HepG2 (cell line): Measurements from ENCODE around the gene PRKAR1A. TPM values are rescaled to one million over a fixed set of nuclear protein-coding genes. Genes with fewer than 3 reads are reported as not detected.

Experiments used
- CBX2 ChIP-seq, 2 experiments: fragments of 200-600 bp in 1 of 2; sonication (generic); formaldehyde crosslinking in 1 of 2; IDR thresholded peaks; 2 replicates each; pipeline versions ENCODE4 v1.7.0 to v1.8.1; 2018 to 2022; ENCODE audit warnings: low read depth in 2 of 2, low read length in 1 of 2, mild to moderate bottlenecking in 1 of 2, missing genetic modification reagents in 1 of 2
- CEBPB ChIP-seq: IDR thresholded peaks from 2 replicates; pipeline ENCODE4 v1.6.1; 2011; ENCODE audit warnings: low read depth, low read length, improper control_type of control experiment, borderline replicate concordance
- CEBPG ChIP-seq: IDR thresholded peaks from 2 replicates; pipeline ENCODE4 v1.6.1; 2016
- MAFK ChIP-seq, 2 experiments: IDR thresholded peaks in 1 of 2; conservative IDR thresholded peaks in 1 of 2; 2 replicates each; pipeline ENCODE4 v1.6.1; 2011; ENCODE audit warnings: improper control_type of control experiment in 2 of 2, low read length in 2 of 2
- NFKB2 ChIP-seq: sonication (generic); formaldehyde crosslinking; IDR thresholded peaks from 2 replicates; pipeline ENCODE4 v1.4.0; 2020; ENCODE audit warnings: missing genetic modification reagents, borderline replicate concordance
- NR1H2 ChIP-seq: sonication (generic); formaldehyde crosslinking; IDR thresholded peaks from 2 replicates; pipeline ENCODE4 v1.8.1; 2022; ENCODE audit warnings: low read depth, missing genetic modification reagents, borderline replicate concordance
- PLRG1 ChIP-seq: fragments of 450-650 bp; conservative IDR thresholded peaks from 2 replicates; pipeline ENCODE4 v1.6.1; 2016
- SNAPC2 ChIP-seq: sonication (generic); formaldehyde crosslinking; IDR thresholded peaks from 2 replicates; pipeline ENCODE4 v1.8.1; 2022; ENCODE audit warnings: mild to moderate bottlenecking, missing genetic modification reagents
- ZBTB42 ChIP-seq: sonication (generic); formaldehyde crosslinking; IDR thresholded peaks from 2 replicates; pipeline ENCODE4 v1.5.0; 2020; ENCODE audit warnings: mild to moderate bottlenecking, missing genetic modification reagents
- ZC3H4 ChIP-seq: sonication (generic); formaldehyde crosslinking; IDR thresholded peaks from 2 replicates; pipeline ENCODE4 v1.4.0; 2020; ENCODE audit warnings: missing genetic modification reagents, borderline replicate concordance
- ZNF292 ChIP-seq: sonication (generic); formaldehyde crosslinking; IDR thresholded peaks from 2 replicates; pipeline ENCODE4 v1.8.1; 2022; ENCODE audit warnings: mild to moderate bottlenecking, low read depth, missing genetic modification reagents, borderline replicate concordance
- ZNF562 ChIP-seq: sonication (generic); formaldehyde crosslinking; IDR thresholded peaks from 2 replicates; pipeline ENCODE4 v1.8.0; 2022; ENCODE audit warnings: missing genetic modification reagents, borderline replicate concordance
- ZNF564 ChIP-seq: sonication (generic); formaldehyde crosslinking; IDR thresholded peaks from 2 replicates; pipeline ENCODE4 v1.8.1; 2023; ENCODE audit warnings: mild to moderate bottlenecking, missing genetic modification reagents
- ZNF605 ChIP-seq: sonication (generic); formaldehyde crosslinking; IDR thresholded peaks from 2 replicates; pipeline ENCODE4 v1.8.0; 2022; ENCODE audit warnings: mild to moderate bottlenecking, missing genetic modification reagents
- ZNF644 ChIP-seq: IDR thresholded peaks from 2 replicates; pipeline ENCODE4 v1.6.1; 2016; ENCODE audit warnings: low read depth
- ZNF816 ChIP-seq: sonication (generic); formaldehyde crosslinking; IDR thresholded peaks from 2 replicates; pipeline ENCODE4 v1.8.0; 2022; ENCODE audit warnings: missing genetic modification reagents, mild to moderate bottlenecking, borderline replicate concordance
- ZNF850 ChIP-seq: sonication (generic); formaldehyde crosslinking; conservative IDR thresholded peaks from 2 replicates; pipeline ENCODE4 v1.9.0; 2021; ENCODE audit warnings: mild to moderate bottlenecking, missing genetic modification reagents
- polyA plus RNA-seq, 8 experiments: library from polyadenylated mRNA; depleted of rRNA in 3 of 8; stranded (reverse) in 7 of 8; unstranded in 1 of 8; fragments of >200 nt; fragmentation: Illumina TruSeq in 4 of 8; extraction: Trizol in 4 of 8; gene quantifications; 2 replicates each; pipeline versions ENCODE4 v1.2.1 to v1.2.3, GENCODE V29; 2011 to 2016; ENCODE audit warnings: low read depth in 4 of 8, missing spikeins in 1 of 8, mixed read lengths in 1 of 8; ENCODE audit not compliant: insufficient read depth in 1 of 8
- total RNA-seq, 5 experiments: library from RNA; depleted of rRNA; stranded (reverse); fragments of >200 nt; fragmentation: Illumina TruSeq; extraction: Trizol; gene quantifications; 2 replicates each; pipeline ENCODE4 v1.2.3, GENCODE V29; 2016; ENCODE audit warnings: low read depth in 1 of 5
- TF ChIP-seq, protein P1 (sequence below): sonication (generic); formaldehyde crosslinking; IDR thresholded peaks from 2 replicates; pipeline ENCODE4 v1.4.0; 2020; ENCODE audit warnings: mild to moderate bottlenecking, missing genetic modification reagents
- TF ChIP-seq, protein P2 (sequence below): sonication (generic); formaldehyde crosslinking; IDR thresholded peaks from 2 replicates; pipeline ENCODE4 v1.9.0; 2021; ENCODE audit warnings: missing genetic modification reagents, mild to moderate bottlenecking, borderline replicate concordance
- TF ChIP-seq, protein P3 (sequence below): sonication (generic); formaldehyde crosslinking; IDR thresholded peaks from 2 replicates; pipeline ENCODE4 v1.5.0; 2020; ENCODE audit warnings: missing genetic modification reagents, mild to moderate bottlenecking, borderline replicate concordance
- TF ChIP-seq, protein P4 (sequence below): sonication (generic); formaldehyde crosslinking; IDR thresholded peaks from 2 replicates; pipeline ENCODE4 v1.4.0; 2020; ENCODE audit warnings: missing genetic modification reagents

PRKAR1A gene
- total and polyA plus RNA-seq, 2 of the 13 experiments (the other 11 are each of a cell fraction or from before 2014, with no cell fraction given) = 265 to 266 TPM

DNA sequence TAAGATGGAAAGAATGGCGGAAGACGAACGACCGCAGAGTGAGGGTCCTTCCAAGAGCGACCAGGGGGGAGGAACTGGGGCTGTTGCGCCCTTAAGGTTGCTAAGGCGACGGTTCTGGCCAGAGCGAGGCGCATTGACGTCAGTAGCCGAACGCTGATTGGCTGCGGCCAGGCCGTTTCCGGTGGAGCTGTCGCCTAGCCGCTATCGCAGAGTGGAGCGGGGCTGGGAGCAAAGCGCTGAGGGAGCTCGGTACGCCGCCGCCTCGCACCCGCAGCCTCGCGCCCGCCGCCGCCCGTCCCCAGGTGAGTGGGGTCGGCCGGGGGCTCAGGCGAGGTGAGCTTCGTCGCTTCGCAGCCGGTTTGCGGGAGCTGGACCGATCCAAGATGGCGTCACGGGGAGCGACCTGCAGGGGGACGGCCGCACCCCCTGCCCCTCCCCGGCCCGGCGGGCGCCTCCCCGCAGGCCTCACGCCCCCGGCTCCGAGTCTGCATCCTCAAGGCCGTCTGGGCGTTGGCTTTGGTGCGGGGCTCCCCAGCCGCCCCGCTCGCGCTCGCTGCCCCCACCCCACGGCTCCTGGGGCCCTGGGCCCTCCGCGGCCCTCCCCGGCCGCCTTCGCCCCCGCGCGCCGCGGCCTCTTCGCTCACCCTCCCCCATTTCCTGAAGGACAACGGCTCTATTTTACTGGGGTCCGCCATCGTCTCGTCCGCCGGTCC lies at the start of gene PRKAR1A (continued):
- TF ChIP-seq, protein P1, sequence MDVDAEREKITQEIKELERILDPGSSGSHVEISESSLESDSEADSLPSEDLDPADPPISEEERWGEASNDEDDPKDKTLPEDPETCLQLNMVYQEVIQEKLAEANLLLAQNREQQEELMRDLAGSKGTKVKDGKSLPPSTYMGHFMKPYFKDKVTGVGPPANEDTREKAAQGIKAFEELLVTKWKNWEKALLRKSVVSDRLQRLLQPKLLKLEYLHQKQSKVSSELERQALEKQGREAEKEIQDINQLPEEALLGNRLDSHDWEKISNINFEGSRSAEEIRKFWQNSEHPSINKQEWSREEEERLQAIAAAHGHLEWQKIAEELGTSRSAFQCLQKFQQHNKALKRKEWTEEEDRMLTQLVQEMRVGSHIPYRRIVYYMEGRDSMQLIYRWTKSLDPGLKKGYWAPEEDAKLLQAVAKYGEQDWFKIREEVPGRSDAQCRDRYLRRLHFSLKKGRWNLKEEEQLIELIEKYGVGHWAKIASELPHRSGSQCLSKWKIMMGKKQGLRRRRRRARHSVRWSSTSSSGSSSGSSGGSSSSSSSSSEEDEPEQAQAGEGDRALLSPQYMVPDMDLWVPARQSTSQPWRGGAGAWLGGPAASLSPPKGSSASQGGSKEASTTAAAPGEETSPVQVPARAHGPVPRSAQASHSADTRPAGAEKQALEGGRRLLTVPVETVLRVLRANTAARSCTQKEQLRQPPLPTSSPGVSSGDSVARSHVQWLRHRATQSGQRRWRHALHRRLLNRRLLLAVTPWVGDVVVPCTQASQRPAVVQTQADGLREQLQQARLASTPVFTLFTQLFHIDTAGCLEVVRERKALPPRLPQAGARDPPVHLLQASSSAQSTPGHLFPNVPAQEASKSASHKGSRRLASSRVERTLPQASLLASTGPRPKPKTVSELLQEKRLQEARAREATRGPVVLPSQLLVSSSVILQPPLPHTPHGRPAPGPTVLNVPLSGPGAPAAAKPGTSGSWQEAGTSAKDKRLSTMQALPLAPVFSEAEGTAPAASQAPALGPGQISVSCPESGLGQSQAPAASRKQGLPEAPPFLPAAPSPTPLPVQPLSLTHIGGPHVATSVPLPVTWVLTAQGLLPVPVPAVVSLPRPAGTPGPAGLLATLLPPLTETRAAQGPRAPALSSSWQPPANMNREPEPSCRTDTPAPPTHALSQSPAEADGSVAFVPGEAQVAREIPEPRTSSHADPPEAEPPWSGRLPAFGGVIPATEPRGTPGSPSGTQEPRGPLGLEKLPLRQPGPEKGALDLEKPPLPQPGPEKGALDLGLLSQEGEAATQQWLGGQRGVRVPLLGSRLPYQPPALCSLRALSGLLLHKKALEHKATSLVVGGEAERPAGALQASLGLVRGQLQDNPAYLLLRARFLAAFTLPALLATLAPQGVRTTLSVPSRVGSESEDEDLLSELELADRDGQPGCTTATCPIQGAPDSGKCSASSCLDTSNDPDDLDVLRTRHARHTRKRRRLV (CRISPR knock-in tag) = no peak
- TF ChIP-seq CBX2 (IDR thresholded peaks at IDR 0.05; ENCODE audit: low read depth, low read length) (no peak), CBX2 (CRISPR knock-in tag; IDR thresholded peaks at IDR 0.05; ENCODE audit: low read depth) (peak; percentile 31; the same call in 1 of the 2 replicates), ZNF292 (0 out of 2 replicates have a peak, but pooled peaks have one; percentile 10), CEBPG (CRISPR knock-in tag) (no peak), ZC3H4 (CRISPR knock-in tag) (no peak), NR1H2 (no peak), ZNF816 (no peak; the same call in 1 of the 2 replicates), MAFK (conservative IDR thresholded peaks at IDR 0.05 in 1 of 2, IDR thresholded peaks at IDR 0.05 in 1 of 2; ENCODE audit: low read length in 2 of 2) (no peak), PLRG1 (no peak), ZNF562 (CRISPR knock-in tag) (no peak), SNAPC2 (CRISPR knock-in tag) (peak; percentile 92), CEBPB (no peak), ZNF644 (CRISPR knock-in tag) (no peak), ZNF850 (CRISPR knock-in tag) (no peak), NFKB2 (CRISPR knock-in tag) (peak; percentile 48; the same call in 1 of the 2 replicates), ZBTB42 (CRISPR knock-in tag) (no peak), ZNF605 (CRISPR knock-in tag) (no peak; the same call in 1 of the 2 replicates), ZNF564 (CRISPR knock-in tag) (peak; percentile 52; the same call in 1 of the 2 replicates)
- TF ChIP-seq, protein P2, sequence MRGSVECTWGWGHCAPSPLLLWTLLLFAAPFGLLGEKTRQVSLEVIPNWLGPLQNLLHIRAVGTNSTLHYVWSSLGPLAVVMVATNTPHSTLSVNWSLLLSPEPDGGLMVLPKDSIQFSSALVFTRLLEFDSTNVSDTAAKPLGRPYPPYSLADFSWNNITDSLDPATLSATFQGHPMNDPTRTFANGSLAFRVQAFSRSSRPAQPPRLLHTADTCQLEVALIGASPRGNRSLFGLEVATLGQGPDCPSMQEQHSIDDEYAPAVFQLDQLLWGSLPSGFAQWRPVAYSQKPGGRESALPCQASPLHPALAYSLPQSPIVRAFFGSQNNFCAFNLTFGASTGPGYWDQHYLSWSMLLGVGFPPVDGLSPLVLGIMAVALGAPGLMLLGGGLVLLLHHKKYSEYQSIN = no peak
- TF ChIP-seq, protein P3, sequence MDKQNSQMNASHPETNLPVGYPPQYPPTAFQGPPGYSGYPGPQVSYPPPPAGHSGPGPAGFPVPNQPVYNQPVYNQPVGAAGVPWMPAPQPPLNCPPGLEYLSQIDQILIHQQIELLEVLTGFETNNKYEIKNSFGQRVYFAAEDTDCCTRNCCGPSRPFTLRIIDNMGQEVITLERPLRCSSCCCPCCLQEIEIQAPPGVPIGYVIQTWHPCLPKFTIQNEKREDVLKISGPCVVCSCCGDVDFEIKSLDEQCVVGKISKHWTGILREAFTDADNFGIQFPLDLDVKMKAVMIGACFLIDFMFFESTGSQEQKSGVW (CRISPR knock-in tag) = no peak
- TF ChIP-seq, protein P4, sequence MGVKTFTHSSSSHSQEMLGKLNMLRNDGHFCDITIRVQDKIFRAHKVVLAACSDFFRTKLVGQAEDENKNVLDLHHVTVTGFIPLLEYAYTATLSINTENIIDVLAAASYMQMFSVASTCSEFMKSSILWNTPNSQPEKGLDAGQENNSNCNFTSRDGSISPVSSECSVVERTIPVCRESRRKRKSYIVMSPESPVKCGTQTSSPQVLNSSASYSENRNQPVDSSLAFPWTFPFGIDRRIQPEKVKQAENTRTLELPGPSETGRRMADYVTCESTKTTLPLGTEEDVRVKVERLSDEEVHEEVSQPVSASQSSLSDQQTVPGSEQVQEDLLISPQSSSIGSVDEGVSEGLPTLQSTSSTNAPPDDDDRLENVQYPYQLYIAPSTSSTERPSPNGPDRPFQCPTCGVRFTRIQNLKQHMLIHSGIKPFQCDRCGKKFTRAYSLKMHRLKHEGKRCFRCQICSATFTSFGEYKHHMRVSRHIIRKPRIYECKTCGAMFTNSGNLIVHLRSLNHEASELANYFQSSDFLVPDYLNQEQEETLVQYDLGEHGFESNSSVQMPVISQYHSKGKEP (CRISPR knock-in tag) = no peak
